ENCODE measurements around the gene GPR150.
A peak's percentile ranks its signal among the peaks of the same experiment; 100 is the strongest.
"Not testable (repeated sequence)": the region's sequence is repeated elsewhere in the genome, so short reads cannot be mapped to it uniquely, and the experiment has no call there.

Gene GPR150

DNA sequence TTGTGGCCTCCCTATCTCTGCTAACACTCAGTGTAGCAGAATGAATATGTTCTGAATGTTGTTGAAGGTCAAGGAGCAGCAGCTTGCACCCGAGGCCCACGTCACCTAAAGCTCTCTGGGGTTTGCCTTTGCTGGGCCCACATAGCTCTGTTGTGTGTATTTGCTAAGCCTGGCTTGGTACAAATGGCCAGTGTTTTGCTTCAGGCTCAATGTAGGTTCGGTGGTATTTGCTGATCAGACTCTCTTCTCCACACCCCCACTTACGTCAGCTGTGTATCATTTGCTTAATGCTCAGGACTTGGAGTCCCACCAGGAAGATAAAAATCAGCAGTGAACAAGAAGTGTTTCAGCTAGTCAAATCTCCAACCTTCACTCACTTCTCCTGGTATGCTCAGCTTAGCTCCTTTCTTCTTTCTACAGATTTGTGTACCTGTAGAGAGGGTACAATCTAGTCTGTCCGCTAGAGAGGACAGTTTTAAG, 21.9 kb downstream of the GPR150 start:
- no peak overlapping the region for H3K9ac ChIP-seq (ENCODE audit: low read length)
- no peak overlapping the region for H3K4me3 ChIP-seq (ENCODE audit: low read depth, low read length, poor library complexity, severe bottlenecking)
- H3K27me3 ChIP-seq (ENCODE audit: insufficient read depth, low read length): no peaks in the 10 kb centered on the region
- no peaks in the 10 kb centered on the region for H3K36me3 ChIP-seq (ENCODE audit: insufficient read depth, low read length)
- H2AFZ ChIP-seq (ENCODE audit: low read length): no peak overlapping the region
- no peaks in the 10 kb centered on the region for H3K9me2 ChIP-seq (ENCODE audit: low read depth, low read length)
- H4K20me1 ChIP-seq (ENCODE audit: insufficient read depth, low read length): no peaks in the 10 kb centered on the region
- peaks cover 12% of the 10 kb centered on the region for H3K4me1 ChIP-seq (ENCODE audit: insufficient read depth, low read length, severe bottlenecking)
- H3K9me3 ChIP-seq (ENCODE audit: low read length): no peaks in the 10 kb centered on the region
- H3K27ac ChIP-seq (ENCODE audit: low read depth, low read length, poor library complexity, severe bottlenecking): no peak overlapping the region
- TF ChIP-seq, protein P1, sequence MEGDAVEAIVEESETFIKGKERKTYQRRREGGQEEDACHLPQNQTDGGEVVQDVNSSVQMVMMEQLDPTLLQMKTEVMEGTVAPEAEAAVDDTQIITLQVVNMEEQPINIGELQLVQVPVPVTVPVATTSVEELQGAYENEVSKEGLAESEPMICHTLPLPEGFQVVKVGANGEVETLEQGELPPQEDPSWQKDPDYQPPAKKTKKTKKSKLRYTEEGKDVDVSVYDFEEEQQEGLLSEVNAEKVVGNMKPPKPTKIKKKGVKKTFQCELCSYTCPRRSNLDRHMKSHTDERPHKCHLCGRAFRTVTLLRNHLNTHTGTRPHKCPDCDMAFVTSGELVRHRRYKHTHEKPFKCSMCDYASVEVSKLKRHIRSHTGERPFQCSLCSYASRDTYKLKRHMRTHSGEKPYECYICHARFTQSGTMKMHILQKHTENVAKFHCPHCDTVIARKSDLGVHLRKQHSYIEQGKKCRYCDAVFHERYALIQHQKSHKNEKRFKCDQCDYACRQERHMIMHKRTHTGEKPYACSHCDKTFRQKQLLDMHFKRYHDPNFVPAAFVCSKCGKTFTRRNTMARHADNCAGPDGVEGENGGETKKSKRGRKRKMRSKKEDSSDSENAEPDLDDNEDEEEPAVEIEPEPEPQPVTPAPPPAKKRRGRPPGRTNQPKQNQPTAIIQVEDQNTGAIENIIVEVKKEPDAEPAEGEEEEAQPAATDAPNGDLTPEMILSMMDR (IDR thresholded peaks at IDR 0.05; ENCODE audit: low read length): no peak
- no peak for TF ChIP-seq EZH2 (IDR thresholded peaks at IDR 0.05; ENCODE audit: borderline replicate concordance, low read length)
- no peaks in the 10 kb centered on the region for H3F3A ChIP-seq (ENCODE audit: insufficient read depth, low read length)
- no peak overlapping the region for H3K4me2 ChIP-seq (ENCODE audit: low read length)
- no peaks in the 10 kb centered on the region for H3K79me2 ChIP-seq (ENCODE audit: insufficient read depth, low read length)

DNA sequence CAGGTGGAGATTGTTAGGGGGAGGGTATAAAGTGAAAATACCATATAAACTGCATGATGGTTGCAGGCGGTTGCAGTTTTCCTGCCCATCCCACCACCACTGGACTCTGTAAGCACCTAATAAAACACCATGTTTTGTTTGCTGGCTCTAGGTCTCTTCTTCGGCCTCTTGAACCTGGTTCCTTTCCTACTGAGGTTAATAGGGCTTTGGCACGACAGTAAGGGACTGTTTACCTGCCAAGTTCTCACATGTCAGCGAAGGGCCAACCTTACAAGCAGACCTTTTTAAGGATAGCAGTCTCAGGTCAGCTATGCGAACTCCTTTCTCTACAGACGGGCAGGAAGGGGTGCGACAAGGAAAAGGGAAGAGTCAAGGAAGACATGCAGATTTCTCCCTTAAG, 23.3 kb downstream of the GPR150 start:
- H3K4me3 ChIP-seq (ENCODE audit: low read depth, low read length, poor library complexity, severe bottlenecking): no peak overlapping the region
- no peaks in the 10 kb centered on the region for H3K79me2 ChIP-seq (ENCODE audit: insufficient read depth, low read length)
- no peaks in the 10 kb centered on the region for H3K27me3 ChIP-seq (ENCODE audit: insufficient read depth, low read length)
- TF ChIP-seq, protein P1 (IDR thresholded peaks at IDR 0.05; ENCODE audit: low read length): no peak
- TF ChIP-seq EZH2 (IDR thresholded peaks at IDR 0.05; ENCODE audit: borderline replicate concordance, low read length): no peak
- H4K20me1 ChIP-seq (ENCODE audit: insufficient read depth, low read length): no peaks in the 10 kb centered on the region
- H3K27ac ChIP-seq (ENCODE audit: low read depth, low read length, poor library complexity, severe bottlenecking): no peak overlapping the region
- no peak overlapping the region for H2AFZ ChIP-seq (ENCODE audit: low read length)
- no peaks in the 10 kb centered on the region for H3K9me2 ChIP-seq (ENCODE audit: low read depth, low read length)
- H3K9ac ChIP-seq (ENCODE audit: low read length): no peak overlapping the region
- no peaks in the 10 kb centered on the region for H3K9me3 ChIP-seq (ENCODE audit: low read length)
- peaks cover 26% of the 10 kb centered on the region for H3K4me1 ChIP-seq (ENCODE audit: insufficient read depth, low read length, severe bottlenecking)
- H3K4me2 ChIP-seq (ENCODE audit: low read length): no peak overlapping the region
- no peaks in the 10 kb centered on the region for H3K36me3 ChIP-seq (ENCODE audit: insufficient read depth, low read length)
- no peaks in the 10 kb centered on the region for H3F3A ChIP-seq (ENCODE audit: insufficient read depth, low read length)

DNA sequence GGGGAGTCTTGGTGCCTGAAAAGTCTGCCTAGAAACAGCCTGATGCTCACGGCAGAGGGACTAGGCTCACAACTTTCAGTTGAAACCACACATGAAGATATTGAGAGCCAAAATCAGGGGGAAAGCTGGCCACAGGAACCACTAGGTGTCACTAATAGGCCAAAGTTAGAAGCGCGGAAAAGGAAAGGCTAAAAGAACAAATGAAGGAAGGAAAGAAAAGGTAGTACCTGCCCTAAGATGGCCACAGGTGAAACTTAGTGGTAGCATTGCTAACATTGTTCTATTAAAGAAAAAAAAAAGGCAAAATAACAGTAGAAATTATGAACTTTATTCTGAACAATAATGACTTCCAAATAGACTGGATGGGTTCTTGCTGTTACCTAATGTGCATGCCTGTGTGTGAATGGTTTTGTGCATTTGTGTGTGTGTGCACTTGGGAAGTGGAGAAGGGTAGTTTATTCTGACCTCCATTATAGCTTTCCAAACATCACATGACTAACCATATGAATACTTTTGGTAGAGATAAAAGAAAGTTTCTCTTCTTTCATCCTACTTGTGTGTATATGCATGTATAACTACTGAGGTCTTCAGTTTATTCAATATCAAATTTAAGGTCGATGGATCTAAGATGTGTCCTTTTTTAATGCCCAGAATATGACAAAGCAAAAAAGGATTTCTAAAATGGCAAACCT, 24.6 kb downstream of the GPR150 start:
- Histone ChIP-seq H3K9ac (ENCODE audit: low read length) (no peak overlapping the region; the same call in 1 of the 2 replicates), H3K27me3 (ENCODE audit: insufficient read depth, low read length) (no peaks in the 10 kb centered on the region), H3K4me1 (ENCODE audit: insufficient read depth, low read length, severe bottlenecking) (peaks cover 29% of the 10 kb centered on the region), H3K4me2 (ENCODE audit: low read length) (no peak overlapping the region), H3K9me3 (ENCODE audit: low read length) (no peaks in the 10 kb centered on the region), H3K27ac (ENCODE audit: low read depth, low read length, poor library complexity, severe bottlenecking) (no peak overlapping the region), H4K20me1 (ENCODE audit: insufficient read depth, low read length) (no peaks in the 10 kb centered on the region), H3K9me2 (ENCODE audit: low read depth, low read length) (no peaks in the 10 kb centered on the region), H3K4me3 (ENCODE audit: low read depth, low read length, poor library complexity, severe bottlenecking) (no peak overlapping the region), H2AFZ (ENCODE audit: low read length) (peak overlapping the region; percentile 86; the same call in 1 of the 2 replicates), H3K79me2 (ENCODE audit: insufficient read depth, low read length) (no peaks in the 10 kb centered on the region), H3K36me3 (ENCODE audit: insufficient read depth, low read length) (no peaks in the 10 kb centered on the region), H3F3A (ENCODE audit: insufficient read depth, low read length) (no peaks in the 10 kb centered on the region)
- TF ChIP-seq, protein P1 (IDR thresholded peaks at IDR 0.05; ENCODE audit: low read length): peak; percentile 88
- TF ChIP-seq EZH2 (IDR thresholded peaks at IDR 0.05; ENCODE audit: borderline replicate concordance, low read length): no peak

DNA sequence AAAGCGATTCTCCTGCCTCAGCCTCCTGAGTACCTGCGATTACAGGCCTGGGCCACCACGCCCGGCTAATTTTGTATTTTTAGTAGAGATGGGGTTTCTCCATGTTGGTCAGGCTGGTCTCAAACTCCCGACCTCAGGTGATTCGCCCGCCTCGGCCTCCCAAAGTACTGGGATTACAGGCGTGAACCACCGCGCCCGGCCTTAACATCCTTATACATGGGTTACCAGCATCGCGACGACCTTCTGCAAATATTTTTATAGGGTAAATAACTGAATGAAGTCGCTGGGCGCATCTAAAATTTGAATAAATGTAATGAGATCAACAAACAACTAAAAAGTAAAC, 26.3 kb downstream of the GPR150 start:
- not testable (repeated sequence) for H3K9me3 ChIP-seq (ENCODE audit: low read length); H3K36me3 ChIP-seq (ENCODE audit: insufficient read depth, low read length); H3K9ac ChIP-seq (ENCODE audit: low read length); H3K27me3 ChIP-seq (ENCODE audit: insufficient read depth, low read length); H2AFZ ChIP-seq (ENCODE audit: low read length); H3K9me2 ChIP-seq (ENCODE audit: low read depth, low read length); H4K20me1 ChIP-seq (ENCODE audit: insufficient read depth, low read length); H3F3A ChIP-seq (ENCODE audit: insufficient read depth, low read length); H3K79me2 ChIP-seq (ENCODE audit: insufficient read depth, low read length); H3K27ac ChIP-seq (ENCODE audit: low read depth, low read length, poor library complexity, severe bottlenecking)
- Histone ChIP-seq H3K4me1 (ENCODE audit: insufficient read depth, low read length, severe bottlenecking) (peaks cover 29% of the 10 kb centered on the region), H3K4me2 (ENCODE audit: low read length) (peak overlapping the region; percentile 89), H3K4me3 (ENCODE audit: low read depth, low read length, poor library complexity, severe bottlenecking) (peak overlapping the region; percentile 68)

Data from OCI-LY1 (cell line).